CD8-positive, alpha-beta memory T cell (primary cell): ENCODE results near the gene PSEN1. TPM values are rescaled to one million over a fixed set of nuclear protein-coding genes. Genes with fewer than 3 reads are reported as not detected.

Experiments
- CTCF ChIA-PET: fragments of 350-600 bp; sonication (Branson Sonifier 250); formaldehyde crosslinking; loops from one replicate; lab custom pipeline; 2021; ENCODE audit warnings: antibody characterized with exemption; lab: Charles Lee
- POLR2A ChIA-PET: fragments of 350-600 bp; sonication (Branson Sonifier 250); formaldehyde crosslinking; loops from one replicate; lab custom pipeline; 2021; ENCODE audit warnings: antibody characterized with exemption; lab: Charles Lee
- DNase-seq, 5 donors: peaks; one replicate each; pipeline versions ENCODE4 v3.0.0 to v3.0.0-alpha.2; 2020 to 2022; ENCODE audit warnings: mixed read lengths in 1 of 5
- H3K27ac ChIP-seq: one replicate; pipeline ENCODE4 v1.7.0; 2013; ENCODE audit warnings: low read depth, mild to moderate bottlenecking, low read length, moderate library complexity
- H3K27me3 ChIP-seq: 2 replicates; pipeline ENCODE4 v1.7.0; 2013; ENCODE audit warnings: low read length, mild to moderate bottlenecking; ENCODE audit not compliant: insufficient read depth, poor library complexity, severe bottlenecking
- H3K36me3 ChIP-seq: 2 replicates; pipeline ENCODE4 v1.7.0; 2013; ENCODE audit warnings: mild to moderate bottlenecking, low read length, moderate library complexity; ENCODE audit not compliant: insufficient read depth
- H3K4me1 ChIP-seq: 2 replicates; pipeline ENCODE4 v1.7.0; 2013; ENCODE audit warnings: mild to moderate bottlenecking, low read length, moderate library complexity; ENCODE audit not compliant: insufficient read depth
- H3K4me3 ChIP-seq: 2 replicates; pipeline ENCODE4 v1.7.0; 2013; ENCODE audit warnings: mild to moderate bottlenecking, low read length
- H3K9me3 ChIP-seq: 2 replicates; pipeline ENCODE4 v1.7.0; 2013; ENCODE audit warnings: mild to moderate bottlenecking, low read length
- H3K27ac Mint-ChIP-seq, 8 donors: one replicate each; pipeline ENCODE4 v1.8.0; 2020 to 2021; ENCODE audit warnings: mixed read lengths in 8 of 8, mild to moderate bottlenecking in 6 of 8, inconsistent platforms in 3 of 8, moderate library complexity in 3 of 8
- H3K27me3 Mint-ChIP-seq, 2 donors: one replicate each; pipeline ENCODE4 v1.8.0; 2020 to 2021; ENCODE audit warnings: mixed read lengths in 2 of 2, mild to moderate bottlenecking in 1 of 2, moderate library complexity in 1 of 2
- H3K36me3 Mint-ChIP-seq, 3 donors: one replicate each; pipeline ENCODE4 v1.8.0; 2020 to 2021; ENCODE audit warnings: mixed read lengths in 3 of 3, inconsistent platforms in 1 of 3, mild to moderate bottlenecking in 1 of 3
- H3K4me1 Mint-ChIP-seq, 3 donors: one replicate each; pipeline ENCODE4 v1.8.0; 2020 to 2021; ENCODE audit warnings: mixed read lengths in 3 of 3, inconsistent platforms in 1 of 3, mild to moderate bottlenecking in 1 of 3
- H3K4me3 Mint-ChIP-seq, 7 donors: one replicate each; pipeline ENCODE4 v1.8.0; 2020 to 2021; ENCODE audit warnings: mixed read lengths in 7 of 7, mild to moderate bottlenecking in 6 of 7, moderate library complexity in 4 of 7, inconsistent platforms in 2 of 7
- H3K9me3 Mint-ChIP-seq, 5 donors: one replicate each; pipeline ENCODE4 v1.8.0; 2020 to 2022; ENCODE audit warnings: mixed read lengths in 5 of 5, mild to moderate bottlenecking in 3 of 5, moderate library complexity in 2 of 5, inconsistent platforms in 1 of 5
- polyA plus RNA-seq: library from polyadenylated mRNA; unstranded; fragments of 300-500 nt; fragmentation: Illumina TruSeq; gene quantifications from one replicate; pipeline ENCODE4 v1.2.3, GENCODE V29; 2021
- total RNA-seq, 2 experiments: library from RNA; stranded (reverse); gene quantifications; one replicate each; pipeline ENCODE4 v1.2.3, GENCODE V29; 2021

PSEN1 gene
- total and polyA plus RNA-seq, 3 experiments from 2014 or later = 29.2 to 34.2 (median 31.7) TPM

DNA sequence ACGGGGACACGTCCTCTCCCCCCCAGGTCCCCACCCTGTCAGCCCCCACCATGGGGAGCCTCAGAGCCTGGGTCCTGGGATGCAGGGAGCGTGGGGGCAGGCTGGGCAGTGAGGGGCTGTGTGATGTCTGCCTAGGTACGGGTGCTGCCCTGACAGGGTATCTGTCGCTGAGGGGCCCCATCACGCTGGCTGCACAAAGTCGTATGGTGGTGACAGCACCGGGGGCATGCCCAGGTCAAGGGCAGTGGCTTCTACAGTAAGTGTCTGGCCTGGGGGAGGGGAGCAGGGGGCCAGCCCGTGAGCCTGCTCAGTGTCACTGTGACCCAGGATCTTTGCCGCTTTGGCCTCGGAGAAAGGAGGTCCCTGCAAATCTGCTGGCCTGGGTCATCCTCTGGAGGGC lies 124.3 kb downstream of the PSEN1 start:
- Histone ChIP-seq H3K4me3 (no peak overlapping the region), H3K27me3 (no peaks in the 10 kb centered on the region), H3K4me1 (no peaks in the 10 kb centered on the region), H3K9me3 (no peaks in the 10 kb centered on the region), H3K27ac (no peak overlapping the region), H3K36me3 (no peaks in the 10 kb centered on the region)
- DNase-seq = peak in 1 of 5 donors; percentile 46
- ChIA-PET POLR2A (no interaction called here), CTCF (no interaction called here)
- Mint-ChIP-seq H3K4me1 (no peaks in the 10 kb centered on the region), H3K36me3 (no peaks in the 10 kb centered on the region), H3K27ac (no peak overlapping the region), H3K9me3 (no peaks in the 10 kb centered on the region), H3K27me3 (peaks cover 4 to 12% of the 10 kb centered on the region in 2 donors), H3K4me3 (no peak overlapping the region)

GRCh38 chr14:73261075-73261474 lies 124.8 kb downstream of the PSEN1 start:
- Histone ChIP-seq H3K36me3 (no peaks in the 10 kb centered on the region), H3K9me3 (no peaks in the 10 kb centered on the region), H3K4me3 (no peak overlapping the region), H3K27ac (no peak overlapping the region), H3K27me3 (no peaks in the 10 kb centered on the region), H3K4me1 (no peaks in the 10 kb centered on the region)
- no peak overlapping the region for H3K27ac Mint-ChIP-seq
- no peaks in the 10 kb centered on the region for H3K4me1 Mint-ChIP-seq
- DNase-seq = no peak
- CTCF ChIA-PET = no interaction called here
- H3K9me3 Mint-ChIP-seq = no peaks in the 10 kb centered on the region
- H3K27me3 Mint-ChIP-seq = peaks cover 4 to 13% of the 10 kb centered on the region in 2 donors
- POLR2A ChIA-PET = no interaction called here
- H3K36me3 Mint-ChIP-seq = no peaks in the 10 kb centered on the region
- no peak overlapping the region for H3K4me3 Mint-ChIP-seq

GRCh38 chr14:73261520-73262426 lies 125.5 kb downstream of the PSEN1 start:
- ChIA-PET CTCF (interaction anchor here (0.6 kb wide), 1 partner anchor 297 kb away, joined by 3 read pairs; the partner anchor contains the start of gene HEATR4), POLR2A (no interaction called here)
- Histone ChIP-seq H3K9me3 (no peaks in the 10 kb centered on the region), H3K4me3 (no peak overlapping the region), H3K27me3 (no peaks in the 10 kb centered on the region), H3K27ac (no peak overlapping the region), H3K36me3 (no peaks in the 10 kb centered on the region), H3K4me1 (no peaks in the 10 kb centered on the region)
- peak in 1 of 5 donors; percentile 37 for DNase-seq
- Mint-ChIP-seq H3K9me3 (no peaks in the 10 kb centered on the region), H3K27ac (no peak overlapping the region), H3K4me3 (no peak overlapping the region), H3K27me3 (peaks cover 4 to 13% of the 10 kb centered on the region in 2 donors), H3K36me3 (no peaks in the 10 kb centered on the region), H3K4me1 (no peaks in the 10 kb centered on the region)

DNA sequence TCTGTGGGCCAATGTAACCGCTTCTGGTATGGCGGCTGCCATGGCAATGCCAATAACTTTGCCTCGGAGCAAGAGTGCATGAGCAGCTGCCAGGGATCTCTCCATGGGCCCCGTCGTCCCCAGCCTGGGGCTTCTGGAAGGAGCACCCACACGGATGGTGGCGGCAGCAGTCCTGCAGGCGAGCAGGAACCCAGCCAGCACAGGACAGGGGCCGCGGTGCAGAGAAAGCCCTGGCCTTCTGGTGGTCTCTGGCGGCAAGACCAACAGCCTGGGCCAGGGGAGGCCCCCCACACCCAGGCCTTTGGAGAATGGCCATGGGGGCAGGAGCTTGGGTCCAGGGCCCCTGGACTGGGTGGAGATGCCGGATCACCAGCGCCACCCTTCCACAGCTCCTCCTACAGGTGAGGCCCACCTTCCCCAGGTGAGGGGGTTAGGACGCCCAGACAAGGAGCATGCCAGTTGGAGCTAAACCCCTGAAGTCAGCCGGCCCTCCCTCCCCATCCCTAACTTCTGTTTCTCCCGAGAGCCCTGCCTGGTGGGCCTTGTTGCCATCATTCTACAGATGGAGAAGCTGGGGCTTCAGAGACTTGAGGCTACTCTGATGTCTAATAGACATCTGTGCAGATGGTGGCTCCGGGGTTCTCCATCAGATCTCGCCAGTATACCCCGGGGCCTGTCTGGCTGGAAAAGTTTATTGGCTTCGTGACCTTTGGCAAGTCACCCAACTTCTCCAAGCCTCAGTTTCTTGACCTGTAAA lies 126.3 kb downstream of the PSEN1 start:
- Mint-ChIP-seq H3K9me3 (no peaks in the 10 kb centered on the region), H3K27ac (no peak overlapping the region), H3K27me3 (peaks cover 4 to 13% of the 10 kb centered on the region in 2 donors), H3K4me3 (no peak overlapping the region), H3K4me1 (no peaks in the 10 kb centered on the region), H3K36me3 (no peaks in the 10 kb centered on the region)
- Histone ChIP-seq H3K4me3 (no peak overlapping the region), H3K27me3 (no peaks in the 10 kb centered on the region), H3K4me1 (no peaks in the 10 kb centered on the region), H3K9me3 (no peaks in the 10 kb centered on the region), H3K27ac (no peak overlapping the region), H3K36me3 (no peaks in the 10 kb centered on the region)
- ChIA-PET CTCF (no interaction called here), POLR2A (no interaction called here)
- DNase-seq = peak in 1 of 5 donors; percentile 38

GRCh38 chr14:73263606-73264005 lies 127.3 kb downstream of the PSEN1 start:
- DNase-seq = peak in 1 of 5 donors; percentile 42
- Histone ChIP-seq H3K4me3 (no peak overlapping the region), H3K27ac (no peak overlapping the region), H3K9me3 (no peaks in the 10 kb centered on the region), H3K36me3 (no peaks in the 10 kb centered on the region), H3K4me1 (no peaks in the 10 kb centered on the region), H3K27me3 (no peaks in the 10 kb centered on the region)
- Mint-ChIP-seq H3K4me1 (no peaks in the 10 kb centered on the region), H3K9me3 (no peaks in the 10 kb centered on the region), H3K36me3 (no peaks in the 10 kb centered on the region), H3K27ac (no peak overlapping the region), H3K4me3 (no peak overlapping the region), H3K27me3 (peaks cover 4 to 13% of the 10 kb centered on the region in 2 donors)
- ChIA-PET CTCF (no interaction called here), POLR2A (no interaction called here)

DNA sequence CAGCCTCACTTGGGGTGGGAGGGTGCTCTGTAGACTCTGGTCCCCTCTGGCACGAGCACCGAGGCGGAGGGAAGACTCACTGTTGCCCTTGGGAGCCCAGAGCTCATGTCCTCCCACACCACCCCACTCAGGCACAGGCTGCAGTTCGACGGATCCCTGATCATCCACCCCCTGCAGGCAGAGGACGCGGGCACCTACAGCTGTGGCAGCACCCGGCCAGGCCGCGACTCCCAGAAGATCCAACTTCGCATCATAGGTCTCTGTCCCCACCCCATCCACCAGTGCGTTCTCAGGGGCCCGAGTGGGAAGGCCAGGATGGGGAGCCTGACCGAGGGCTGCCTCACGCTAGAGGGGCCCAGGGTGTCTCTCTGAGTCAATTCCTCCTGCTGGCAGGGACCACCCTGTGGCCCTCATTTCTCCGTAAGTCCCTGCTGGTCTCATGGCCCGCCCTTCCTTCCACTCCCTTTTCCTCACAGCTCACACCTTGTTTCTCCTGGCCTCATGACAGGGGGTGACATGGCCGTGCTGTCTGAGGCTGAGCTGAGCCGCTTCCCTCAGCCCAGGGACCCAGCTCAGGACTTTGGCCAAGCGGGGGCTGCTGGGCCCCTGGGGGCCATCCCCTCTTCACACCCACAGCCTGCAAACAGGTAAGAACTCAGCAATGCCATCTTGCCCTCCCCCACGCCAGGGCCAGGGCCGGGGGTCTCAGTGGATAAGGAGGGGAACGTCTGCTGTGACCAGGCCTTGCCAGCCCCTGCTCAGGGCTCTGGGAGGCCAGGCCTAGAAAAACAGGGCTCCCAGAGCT lies 128.0 kb downstream of the PSEN1 start:
- DNase-seq = peak in 1 of 5 donors; percentile 47
- no peaks in the 10 kb centered on the region for H3K4me1 ChIP-seq
- Mint-ChIP-seq H3K36me3 (no peaks in the 10 kb centered on the region), H3K9me3 (no peaks in the 10 kb centered on the region), H3K27ac (no peak overlapping the region), H3K4me3 (no peak overlapping the region), H3K4me1 (peaks cover 0 to under 1% (median 0%) of the 10 kb centered on the region in 3 donors), H3K27me3 (peaks cover 4 to 13% of the 10 kb centered on the region in 2 donors)
- ChIA-PET POLR2A (interaction anchor here (0.6 kb wide), 1 partner anchor 306 kb away, joined by 4 read pairs; no protein-coding TSS in a partner anchor), CTCF (no interaction called here)
- H3K4me3 ChIP-seq = no peak overlapping the region
- no peaks in the 10 kb centered on the region for H3K27me3 ChIP-seq
- H3K36me3 ChIP-seq = no peaks in the 10 kb centered on the region
- no peaks in the 10 kb centered on the region for H3K9me3 ChIP-seq
- no peak overlapping the region for H3K27ac ChIP-seq

DNA sequence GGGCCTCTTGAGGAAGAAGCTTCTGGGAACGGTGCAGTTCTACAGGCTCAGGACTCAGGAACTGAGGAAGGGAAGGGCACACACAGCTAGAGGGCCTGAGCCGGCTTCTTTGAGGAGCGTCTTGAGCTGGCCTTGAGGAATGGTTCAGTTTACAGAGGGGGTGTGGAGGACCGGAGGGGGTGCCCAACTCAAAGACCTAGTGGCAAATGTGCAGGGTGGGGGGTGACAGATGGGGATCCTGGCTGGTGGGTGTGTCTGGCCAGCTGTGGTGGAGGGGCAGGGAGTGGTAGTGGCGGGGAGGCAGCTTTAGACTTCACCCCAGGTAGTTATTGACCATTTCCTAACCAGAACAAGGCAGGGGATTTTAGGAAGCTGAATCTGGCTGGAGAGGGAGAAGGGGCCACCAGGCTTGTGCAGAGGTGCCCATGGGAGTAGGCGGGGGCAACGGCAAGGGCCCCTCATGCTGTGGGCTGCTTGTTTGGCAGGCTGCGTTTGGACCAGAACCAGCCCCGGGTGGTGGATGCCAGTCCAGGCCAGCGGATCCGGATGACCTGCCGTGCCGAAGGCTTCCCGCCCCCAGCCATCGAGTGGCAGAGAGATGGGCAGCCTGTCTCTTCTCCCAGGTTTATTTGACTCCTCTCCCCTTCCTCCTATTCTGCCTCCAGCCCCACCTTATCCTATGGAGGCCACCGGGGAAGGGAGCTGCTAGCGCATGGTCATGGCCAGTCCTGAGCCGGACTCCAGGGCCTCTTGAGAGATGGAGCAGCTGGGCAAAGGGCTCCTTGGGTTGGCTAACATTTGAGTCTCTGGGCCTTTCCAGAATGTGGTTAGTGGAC lies 128.8 kb downstream of the PSEN1 start:
- CTCF ChIA-PET = no interaction called here
- Mint-ChIP-seq H3K4me3 (no peak overlapping the region), H3K4me1 (peaks cover 0 to 6% (median under 1%) of the 10 kb centered on the region in 3 donors), H3K36me3 (no peaks in the 10 kb centered on the region), H3K9me3 (no peaks in the 10 kb centered on the region), H3K27me3 (peaks cover 4 to 13% of the 10 kb centered on the region in 2 donors), H3K27ac (no peak overlapping the region)
- DNase-seq = peak in 1 of 5 donors; percentile 39
- Histone ChIP-seq H3K9me3 (no peaks in the 10 kb centered on the region), H3K4me1 (no peaks in the 10 kb centered on the region), H3K4me3 (no peak overlapping the region), H3K27ac (no peak overlapping the region), H3K36me3 (no peaks in the 10 kb centered on the region), H3K27me3 (no peaks in the 10 kb centered on the region)
- POLR2A ChIA-PET = no interaction called here
